ENCODE measurements around the gene PHF21B.

The PHF21B gene

GRCh38 chr22:44954149-44954548, 55.7 kb downstream of the PHF21B start:
- DNase-seq (ENCODE audit: low spot score): no peak
- Histone ChIP-seq H3K4me3 (no peak overlapping the region), H3K27ac (no peak overlapping the region)
- TF ChIP-seq CTCF (IDR thresholded peaks at IDR 0.05): no peak

GRCh38 chr22:44952863-44953746, 56.7 kb downstream of the PHF21B start:
- no peak for DNase-seq (ENCODE audit: low spot score)
- no peak for TF ChIP-seq CTCF (IDR thresholded peaks at IDR 0.05)
- H3K4me3 ChIP-seq: no peak overlapping the region
- no peak overlapping the region for H3K27ac ChIP-seq

- H3K4me3 ChIP-seq: no peak overlapping the region
- no peak for DNase-seq (ENCODE audit: low spot score)
- H3K27ac ChIP-seq: no peak overlapping the region
- TF ChIP-seq CTCF (IDR thresholded peaks at IDR 0.05): no peak
Measured at GRCh38 chr22:44951510-44951816, 58.3 kb downstream of the PHF21B start.

- no peak for TF ChIP-seq CTCF (IDR thresholded peaks at IDR 0.05)
- DNase-seq (ENCODE audit: low spot score): no peak
- Histone ChIP-seq H3K27ac (no peak overlapping the region), H3K4me3 (no peak overlapping the region)
Measured at GRCh38 chr22:44950806-44951509, 58.8 kb downstream of the PHF21B start.

GRCh38 chr22:44947846-44948245, 62.0 kb downstream of the PHF21B start:
- H3K27ac ChIP-seq: no peak overlapping the region
- TF ChIP-seq CTCF (IDR thresholded peaks at IDR 0.05): no peak
- no peak overlapping the region for H3K4me3 ChIP-seq
- DNase-seq (ENCODE audit: low spot score): no peak

GRCh38 chr22:44947049-44947448, 62.8 kb downstream of the PHF21B start:
- no peak overlapping the region for H3K27ac ChIP-seq
- H3K4me3 ChIP-seq: no peak overlapping the region
- DNase-seq (ENCODE audit: low spot score): no peak
- no peak for TF ChIP-seq CTCF (IDR thresholded peaks at IDR 0.05)

Data from coronary artery (tissue), 2 donors.